ENCODE measurements around the gene LRMDA. TPM values are rescaled to one million over a fixed set of nuclear protein-coding genes. Genes with fewer than 3 reads are reported as not detected.

The LRMDA gene
- total and polyA plus RNA-seq, 2 of the 4 experiments (the other 2 are of a cell fraction): 0.07 TPM; not detected in 1

- DNase-seq (no peak), ATAC-seq (ENCODE audit: low read depth) (no peak)
- H3K36me3 ChIP-seq (ENCODE audit: control insufficient read depth, insufficient read depth, low read length): no peaks in the 10 kb centered on the region
- H3K56ac ChIP-seq (ENCODE audit: extremely low read depth, insufficient read depth, low read length): no peak overlapping the region
- ChIA-PET POLR2A (ENCODE audit: unreplicated experiment) (no interaction called here), CTCF (no interaction called here)
- no CpG with 5 or more reads among the region's 1 CpG for WGBS, 2 experiments (ENCODE audit: extremely low coverage in 2 of 2, insufficient read length in 1 of 2)
- no peak overlapping the region for H2AK5ac ChIP-seq (ENCODE audit: low read depth, low read length)
- H3K4me1 ChIP-seq (ENCODE audit: control insufficient read depth, insufficient read depth, low read length): no peaks in the 10 kb centered on the region
- H2BK15ac ChIP-seq (ENCODE audit: low read depth, low read length): no peak overlapping the region
- H4K20me1 ChIP-seq (ENCODE audit: insufficient read depth, low read length): no peaks in the 10 kb centered on the region
- no peak overlapping the region for H2AK9ac ChIP-seq (replicated peaks; ENCODE audit: low read depth, low read length, poor library complexity)
- no peak overlapping the region for H3K9ac ChIP-seq (ENCODE audit: low read depth, low read length)
- H3K79me1 ChIP-seq (ENCODE audit: low read depth in 1 of 2, low read length in 2 of 2): no peaks in the 10 kb centered on the region
- in situ Hi-C loops (cut with MboI; ENCODE audit: low sequenced_read_pairs): no loop called here
- H4K5ac ChIP-seq (ENCODE audit: low read depth, low read length): no peak overlapping the region
- no peak overlapping the region for H2BK5ac ChIP-seq (ENCODE audit: low read depth, low read length, poor library complexity, severe bottlenecking)
- TF ChIP-seq SMC3 (IDR thresholded peaks at IDR 0.05; ENCODE audit: low read depth, low read length) (no peak), RCOR1 (IDR thresholded peaks at IDR 0.05; ENCODE audit: insufficient replicate concordance, low read length) (no peak), MAFK (IDR thresholded peaks at IDR 0.05; ENCODE audit: low read depth, low read length) (no peak), BHLHE40 (IDR thresholded peaks at IDR 0.05; ENCODE audit: low read depth, low read length) (no peak), MXI1 (IDR thresholded peaks at IDR 0.05; ENCODE audit: borderline replicate concordance, low read depth, low read length) (no peak), FOS (IDR thresholded peaks at IDR 0.05; ENCODE audit: low read depth, low read length) (no peak), CTCF (conservative IDR thresholded peaks at IDR 0.05; ENCODE audit: low read depth, low read length) (no peak), ELK1 (IDR thresholded peaks at IDR 0.05; ENCODE audit: borderline replicate concordance, low read depth, low read length) (no peak), POLR2A (IDR thresholded peaks at IDR 0.05; ENCODE audit: low read depth, low read length) (no peak)
- no peak overlapping the region for H3K27ac ChIP-seq (ENCODE audit: insufficient read depth, low read length)
- H4K8ac ChIP-seq (ENCODE audit: low read depth in 2 of 2, low read length in 2 of 2): no peak overlapping the region
- dilution Hi-C loops (cut with HindIII; ENCODE audit: low sequenced_read_pairs, unreplicated experiment): no loop called here
- no peak overlapping the region for H2BK120ac ChIP-seq (ENCODE audit: low read depth, low read length)
- intact Hi-C loops (cut with micrococcal nuclease): no loop called here
- no peak overlapping the region for H3K4me3 ChIP-seq (ENCODE audit: insufficient read depth, low read depth, low read length)
- no peak overlapping the region for H3K4me2 ChIP-seq (ENCODE audit: low read depth, low read length)
- H2AFZ ChIP-seq (replicated peaks; ENCODE audit: low read length, poor library complexity): no peak overlapping the region
- no peak overlapping the region for H3K14ac ChIP-seq (replicated peaks; ENCODE audit: low read depth, low read length)
- H2BK20ac ChIP-seq (ENCODE audit: low read depth, low read length): no peak overlapping the region
- no peak overlapping the region for H4K91ac ChIP-seq (ENCODE audit: insufficient read depth, low read depth, low read length)
- H3K9me1 ChIP-seq (ENCODE audit: insufficient read depth, low read length): no peaks in the 10 kb centered on the region
- no peak overlapping the region for H3K23ac ChIP-seq (ENCODE audit: low read depth, low read length)
- no peak overlapping the region for H3K4ac ChIP-seq (ENCODE audit: low read depth, low read length)
- peaks cover 5% of the 10 kb centered on the region for H3K9me3 ChIP-seq (ENCODE audit: control insufficient read depth, insufficient read depth, low read length)
- no peaks in the 10 kb centered on the region for H3K27me3 ChIP-seq (ENCODE audit: control insufficient read depth, insufficient read depth, low read length)
- BruUV-seq (replicated peaks): no TSS peak
- no peak overlapping the region for H3K18ac ChIP-seq (ENCODE audit: low read depth, low read length)
These were observed 153.9 kb downstream of the LRMDA start for GRCh38 chr10:75585294-75585693.

Measured in IMR-90 (cell line).